Mammary epithelial cell (primary cell): ENCODE results near the gene TEAD2.

ENCODE experiments used
- EZH2 ChIP-seq: IDR thresholded peaks from 2 replicates; pipeline ENCODE4 v1.6.1; 2012; ENCODE audit warnings: low read length, inconsistent platforms, borderline replicate concordance
- TF ChIP-seq, protein P1 (sequence below), 2 donors: IDR thresholded peaks in 1 of 2; conservative IDR thresholded peaks in 1 of 2; 2 replicates each; pipeline ENCODE4 v1.5.1; 2011 to 2012; ENCODE audit warnings: inconsistent platforms in 2 of 2, low read length in 2 of 2, mild to moderate bottlenecking in 2 of 2, control low read depth in 1 of 2, low read depth in 1 of 2; ENCODE audit not compliant: insufficient read depth in 1 of 2; ENCODE audit errors: extremely low read depth in 1 of 2

DNA sequence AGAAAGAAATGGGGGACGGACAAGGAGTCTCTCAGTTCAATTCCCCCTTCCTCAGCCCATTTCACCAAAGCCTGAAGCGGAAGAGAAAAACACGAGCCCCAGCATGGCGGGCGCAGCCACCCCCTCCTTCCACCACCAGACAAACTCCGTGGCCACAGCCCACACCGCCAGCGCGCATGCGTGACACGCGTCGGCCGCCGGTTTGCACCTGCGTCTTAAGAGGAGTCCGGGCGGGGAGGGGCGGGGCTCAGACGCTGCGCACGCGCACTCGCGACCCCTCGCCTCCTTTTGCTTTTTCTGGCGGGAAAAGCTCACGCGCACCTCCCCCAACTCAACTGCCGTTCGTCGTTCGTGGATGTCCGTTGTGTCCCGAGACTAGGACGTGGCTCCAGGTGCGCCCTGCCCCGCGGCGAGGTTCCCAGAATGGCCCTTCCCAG lies 25.7 kb upstream of the TEAD2 start, which contains the start of gene KASH5:
- TF ChIP-seq, protein P1, sequence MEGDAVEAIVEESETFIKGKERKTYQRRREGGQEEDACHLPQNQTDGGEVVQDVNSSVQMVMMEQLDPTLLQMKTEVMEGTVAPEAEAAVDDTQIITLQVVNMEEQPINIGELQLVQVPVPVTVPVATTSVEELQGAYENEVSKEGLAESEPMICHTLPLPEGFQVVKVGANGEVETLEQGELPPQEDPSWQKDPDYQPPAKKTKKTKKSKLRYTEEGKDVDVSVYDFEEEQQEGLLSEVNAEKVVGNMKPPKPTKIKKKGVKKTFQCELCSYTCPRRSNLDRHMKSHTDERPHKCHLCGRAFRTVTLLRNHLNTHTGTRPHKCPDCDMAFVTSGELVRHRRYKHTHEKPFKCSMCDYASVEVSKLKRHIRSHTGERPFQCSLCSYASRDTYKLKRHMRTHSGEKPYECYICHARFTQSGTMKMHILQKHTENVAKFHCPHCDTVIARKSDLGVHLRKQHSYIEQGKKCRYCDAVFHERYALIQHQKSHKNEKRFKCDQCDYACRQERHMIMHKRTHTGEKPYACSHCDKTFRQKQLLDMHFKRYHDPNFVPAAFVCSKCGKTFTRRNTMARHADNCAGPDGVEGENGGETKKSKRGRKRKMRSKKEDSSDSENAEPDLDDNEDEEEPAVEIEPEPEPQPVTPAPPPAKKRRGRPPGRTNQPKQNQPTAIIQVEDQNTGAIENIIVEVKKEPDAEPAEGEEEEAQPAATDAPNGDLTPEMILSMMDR (conservative IDR thresholded peaks at IDR 0.05 in 1 of 2, IDR thresholded peaks at IDR 0.05 in 1 of 2; ENCODE audit: extremely low read depth in 1 of 2, insufficient read depth in 1 of 2, low read depth in 1 of 2, low read length in 2 of 2), result no peak
- no peak for TF ChIP-seq EZH2
